SK-N-SH treated with all-trans-retinoic acid at 6 μM for 48 hours (cell line): Measurements from ENCODE around the gene DDX24.

Experiments
- CREB5 ChIP-seq: fragments of 250-450 bp; sonication (Bioruptor Pico); IDR thresholded peaks from 2 replicates; pipeline ENCODE4 v1.5.1; 2020; ENCODE audit warnings: low read depth, mild to moderate bottlenecking, moderate library complexity
- ZFP3 ChIP-seq: fragments of 250-450 bp; sonication (Bioruptor Pico); IDR thresholded peaks from 2 replicates; pipeline ENCODE4 v1.5.0; 2020; ENCODE audit warnings: mild to moderate bottlenecking, moderate library complexity
- ZFP30 ChIP-seq: fragments of 450-650 bp; formaldehyde crosslinking; IDR thresholded peaks from 2 replicates; pipeline ENCODE4 v1.5.0; 2022; ENCODE audit warnings: mild to moderate bottlenecking, moderate library complexity
- TF ChIP-seq, protein P1 (sequence below): fragments of 250-450 bp; sonication (Bioruptor Pico); IDR thresholded peaks from 2 replicates; pipeline ENCODE4 v1.5.0; 2020; ENCODE audit warnings: mild to moderate bottlenecking, moderate library complexity

DNA sequence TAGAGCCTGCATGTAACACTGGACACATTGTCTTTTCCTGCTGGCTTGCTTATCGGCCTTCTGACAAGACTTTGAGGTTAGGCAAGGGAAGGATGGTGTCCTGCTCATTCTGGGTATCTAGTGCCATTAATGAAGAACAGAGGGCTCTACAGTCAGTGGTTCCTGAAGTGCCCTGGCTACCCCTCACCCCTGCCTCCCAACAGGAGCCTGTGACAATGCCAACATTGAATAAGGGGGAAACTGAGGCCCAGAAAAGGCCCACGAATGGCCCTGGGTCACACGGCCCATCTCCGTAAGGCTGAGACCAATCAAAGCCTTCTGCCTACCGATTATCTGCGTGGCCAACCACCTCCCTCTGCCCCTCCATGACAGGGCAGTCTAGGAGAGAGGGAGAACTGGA lies 46.3 kb upstream of the DDX24 start:
- TF ChIP-seq, protein P1, sequence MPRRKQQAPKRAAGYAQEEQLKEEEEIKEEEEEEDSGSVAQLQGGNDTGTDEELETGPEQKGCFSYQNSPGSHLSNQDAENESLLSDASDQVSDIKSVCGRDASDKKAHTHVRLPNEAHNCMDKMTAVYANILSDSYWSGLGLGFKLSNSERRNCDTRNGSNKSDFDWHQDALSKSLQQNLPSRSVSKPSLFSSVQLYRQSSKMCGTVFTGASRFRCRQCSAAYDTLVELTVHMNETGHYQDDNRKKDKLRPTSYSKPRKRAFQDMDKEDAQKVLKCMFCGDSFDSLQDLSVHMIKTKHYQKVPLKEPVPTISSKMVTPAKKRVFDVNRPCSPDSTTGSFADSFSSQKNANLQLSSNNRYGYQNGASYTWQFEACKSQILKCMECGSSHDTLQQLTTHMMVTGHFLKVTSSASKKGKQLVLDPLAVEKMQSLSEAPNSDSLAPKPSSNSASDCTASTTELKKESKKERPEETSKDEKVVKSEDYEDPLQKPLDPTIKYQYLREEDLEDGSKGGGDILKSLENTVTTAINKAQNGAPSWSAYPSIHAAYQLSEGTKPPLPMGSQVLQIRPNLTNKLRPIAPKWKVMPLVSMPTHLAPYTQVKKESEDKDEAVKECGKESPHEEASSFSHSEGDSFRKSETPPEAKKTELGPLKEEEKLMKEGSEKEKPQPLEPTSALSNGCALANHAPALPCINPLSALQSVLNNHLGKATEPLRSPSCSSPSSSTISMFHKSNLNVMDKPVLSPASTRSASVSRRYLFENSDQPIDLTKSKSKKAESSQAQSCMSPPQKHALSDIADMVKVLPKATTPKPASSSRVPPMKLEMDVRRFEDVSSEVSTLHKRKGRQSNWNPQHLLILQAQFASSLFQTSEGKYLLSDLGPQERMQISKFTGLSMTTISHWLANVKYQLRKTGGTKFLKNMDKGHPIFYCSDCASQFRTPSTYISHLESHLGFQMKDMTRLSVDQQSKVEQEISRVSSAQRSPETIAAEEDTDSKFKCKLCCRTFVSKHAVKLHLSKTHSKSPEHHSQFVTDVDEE, result no peak
- no peak for TF ChIP-seq CREB5 (CRISPR knock-in tag)
- no peak for TF ChIP-seq ZFP3 (CRISPR knock-in tag)
- TF ChIP-seq ZFP30, result no peak
